GM12878 (cell line): Measurements from ENCODE around the gene MAGI2. TPM values are rescaled to one million over a fixed set of nuclear protein-coding genes. Genes with fewer than 3 reads are reported as not detected.

Source experiments
- ATAC-seq: fragments of 200-7000 bp; cut with Tn5 transposase; 3 replicates; pipeline ENCODE4 v1.9.1; 2020; ENCODE audit warnings: mild to moderate bottlenecking, moderate library complexity
- BruUV-seq: library from RNA; stranded (reverse); fragments of 400-500 nt; replicated peaks from 2 replicates; lab custom pipeline; 2021; lab: Mats Ljungman, UMichigan
- CTCF ChIA-PET: fragments of 300-600 bp; sonication (Branson Sonifier 250); formaldehyde crosslinking; extraction: SDS; loops from one replicate; lab custom pipeline; 2021; ENCODE audit warnings: inconsistent platforms; lab: Yijun Ruan, JAX
- POLR2A ChIA-PET: fragments of 350-600 bp; formaldehyde crosslinking; extraction: SDS; loops from one replicate; lab custom pipeline; 2021; ENCODE audit warnings: inconsistent platforms; lab: Charles Lee
- RAD21 ChIA-PET: fragments of 300-600 bp; sonication (Branson Sonifier 250); formaldehyde crosslinking; loops from one replicate; lab custom pipeline; 2023; ENCODE audit warnings: antibody characterized with exemption; ENCODE audit not compliant: unreplicated experiment; lab: Charles Lee
- SMC1A ChIA-PET: fragments of 300-600 bp; sonication (Branson Sonifier 250); formaldehyde crosslinking; loops from one replicate; lab custom pipeline; 2023; ENCODE audit not compliant: unreplicated experiment, uncharacterized antibody; lab: Charles Lee
- DNase-seq: peaks from one replicate; pipeline ENCODE4 v3.0.0-alpha.2; 2011; ENCODE audit warnings: low read depth, low spot score
- FAIRE-seq: peaks from 3 replicates; lab custom pipeline; 2011; peaks lifted over from hg19 to GRCh38; lab: Jason Lieb, UNC
- H2AFZ ChIP-seq: 2 replicates; pipeline ENCODE4 v1.6.0; 2011; ENCODE audit warnings: low read depth, low read length, control low read depth; ENCODE audit not compliant: control insufficient read depth
- H3K27ac ChIP-seq: 2 replicates; pipeline ENCODE4 v1.5.1; 2011; ENCODE audit warnings: control low read depth; ENCODE audit not compliant: control insufficient read depth, insufficient read depth
- H3K27me3 ChIP-seq, 2 experiments: replicated peaks in 1 of 2; 2 replicates each; pipeline versions ENCODE4 v1.6.0 to v1.6.1; 2011; ENCODE audit warnings: low read length in 1 of 2; ENCODE audit not compliant: control insufficient read depth in 2 of 2, insufficient read depth in 2 of 2
- H3K36me3 ChIP-seq, 2 experiments: 2 replicates each; pipeline ENCODE4 v1.5.1; 2011; ENCODE audit warnings: low read length in 1 of 2; ENCODE audit not compliant: control insufficient read depth in 2 of 2, insufficient read depth in 2 of 2
- H3K4me1 ChIP-seq: 2 replicates; pipeline ENCODE4 v1.6.1; 2011; ENCODE audit warnings: mild to moderate bottlenecking, low read length, moderate library complexity, mixed read lengths; ENCODE audit not compliant: control insufficient read depth, insufficient read depth
- H3K4me2 ChIP-seq: 2 replicates; pipeline ENCODE4 v1.6.0; 2011; ENCODE audit warnings: control low read depth; ENCODE audit not compliant: control insufficient read depth, insufficient read depth
- H3K4me3 ChIP-seq: fragments of 200-600 bp; sonication (generic); 2 replicates; pipeline ENCODE4 v1.5.1; 2016
- H3K79me2 ChIP-seq: 2 replicates; pipeline ENCODE4 v1.6.0; 2011; ENCODE audit warnings: low read length; ENCODE audit not compliant: control insufficient read depth, insufficient read depth
- H3K9ac ChIP-seq: 2 replicates; pipeline ENCODE4 v1.8.0; 2011; ENCODE audit warnings: low read length, control low read depth, mixed read lengths; ENCODE audit not compliant: control insufficient read depth, insufficient read depth
- H3K9me3 ChIP-seq: replicated peaks from 3 replicates; pipeline ENCODE4 v1.5.1; 2011; ENCODE audit warnings: mild to moderate bottlenecking, low read length; ENCODE audit not compliant: control insufficient read depth, insufficient read depth
- H4K20me1 ChIP-seq: 2 replicates; pipeline ENCODE4 v1.6.0; 2011; ENCODE audit not compliant: control insufficient read depth, insufficient read depth
- CUX1 ChIP-seq: IDR thresholded peaks from 2 replicates; pipeline ENCODE4 v1.6.1; 2012; ENCODE audit warnings: improper control_type of control experiment, low read depth, low read length; ENCODE audit not compliant: insufficient replicate concordance
- HSF1 ChIP-seq: fragments of 150-350 bp; IDR thresholded peaks from 2 replicates; pipeline ENCODE4 v1.6.1; 2014; ENCODE audit warnings: mild to moderate bottlenecking, low read depth, low read length
- NFIC ChIP-seq: IDR thresholded peaks from 2 replicates; pipeline ENCODE4 v1.6.1; 2012; ENCODE audit warnings: low read depth, mild to moderate bottlenecking, inconsistent platforms, low read length, moderate library complexity
- NFYA ChIP-seq: IDR thresholded peaks from 2 replicates; pipeline ENCODE4 v1.6.1; 2011; ENCODE audit warnings: low read depth, mild to moderate bottlenecking, low read length, improper control_type of control experiment, borderline replicate concordance
- NFYB ChIP-seq: IDR thresholded peaks from 2 replicates; pipeline ENCODE4 v1.6.1; 2011; ENCODE audit warnings: low read depth, mild to moderate bottlenecking, low read length, improper control_type of control experiment, moderate library complexity; ENCODE audit not compliant: insufficient read depth
- PAX8 ChIP-seq: fragments of 450-650 bp; IDR thresholded peaks from 2 replicates; pipeline ENCODE4 v1.6.1; 2017; ENCODE audit warnings: mild to moderate bottlenecking, moderate library complexity
- POLR2A ChIP-seq: IDR thresholded peaks from 2 replicates; pipeline ENCODE4 v1.6.1; 2011; ENCODE audit warnings: low read depth, mild to moderate bottlenecking, low read length
- SREBF1 ChIP-seq: IDR thresholded peaks from 2 replicates; pipeline ENCODE4 v1.6.1; 2012; ENCODE audit warnings: mild to moderate bottlenecking, low read length
- STAT1 ChIP-seq: fragments of 450-650 bp; conservative IDR thresholded peaks from 2 replicates; pipeline ENCODE4 v1.6.1; 2014; ENCODE audit warnings: antibody characterized with exemption, mild to moderate bottlenecking
- STAT3 ChIP-seq: IDR thresholded peaks from 2 replicates; pipeline ENCODE4 v1.6.1; 2011; ENCODE audit warnings: low read depth, low read length, improper control_type of control experiment
- ZNF274 ChIP-seq: IDR thresholded peaks from one replicate; pipeline ENCODE4 v1.8.0; 2011; ENCODE audit not compliant: insufficient read length, insufficient read depth
- ZNF384 ChIP-seq: IDR thresholded peaks from 2 replicates; pipeline ENCODE4 v1.6.1; 2012; ENCODE audit warnings: low read depth, mild to moderate bottlenecking, low read length, improper control_type of control experiment, borderline replicate concordance
- WGBS: methylation state at CpG from one replicate; pipeline ENCODE4 v1.1.6; 2016; ENCODE audit warnings: low lambda C conversion rate; ENCODE audit not compliant: insufficient replicate concordance, insufficient coverage; ENCODE audit errors: missing lambda C conversion rate; 5-methylcytosine and 5-hydroxymethylcytosine counted together
- in situ Hi-C: fragments of 300-500 bp; cut with MboI; formaldehyde crosslinking; loops from 9 replicates; pipeline ENCODE4 v1.14.3; 2018; ENCODE audit warnings: mixed read lengths
- intact Hi-C: fragments of 100-400 bp; cut with micrococcal nuclease; formaldehyde crosslinking; loops from one replicate; pipeline ENCODE4 v1.14.2; 2022; ENCODE audit not compliant: unreplicated experiment
- polyA plus RNA-seq, 11 experiments: library from polyadenylated mRNA; depleted of rRNA in 4 of 11; unstranded in 6 of 11; stranded (reverse) in 5 of 11; fragments of >200 nt; fragmentation: Nextera tagmentation in 4 of 11; fragmentation: Illumina TruSeq in 1 of 11; extraction: Ambion mirVana in 4 of 11; extraction: Trizol in 1 of 11; gene quantifications; 1 replicate in 1 of 11; 2 replicates in 10 of 11; pipeline versions ENCODE4 v1.2.1 to v1.2.3, GENCODE V29; 2011 to 2016; ENCODE audit warnings: inconsistent platforms in 2 of 11, missing spikeins in 2 of 11, low read depth in 1 of 11
- total RNA-seq, 4 experiments: library from RNA; depleted of rRNA in 3 of 4; stranded (reverse); fragments of >200 nt in 3 of 4; fragmentation: Illumina TruSeq in 1 of 4; extraction: Trizol in 1 of 4; gene quantifications; 2 replicates each; pipeline versions ENCODE4 v1.2.1 to v1.2.3, GENCODE V29; 2013 to 2021

The MAGI2 gene
- total and polyA plus RNA-seq, 10 of the 15 experiments (the other 5 are each of a cell fraction or from before 2014, with no cell fraction given): 0.01 to 0.31 (median 0.05) TPM; not detected in 2

GRCh38 chr7:78386520-78386919 lies 1066.9 kb downstream of the MAGI2 start:
- in situ Hi-C loops: no loop called here
- DNase-seq: no peak
- SMC1A ChIA-PET: no interaction called here

GRCh38 chr7:78383096-78383880 lies 1070.2 kb downstream of the MAGI2 start:
- no peaks in the 10 kb centered on the region for H3K79me2 ChIP-seq
- no peaks in the 10 kb centered on the region for H3K4me1 ChIP-seq
- BruUV-seq: no TSS peak
- H3K27ac ChIP-seq: no peak overlapping the region
- no peak overlapping the region for H3K9ac ChIP-seq
- ChIA-PET SMC1A (no interaction called here), POLR2A (no interaction called here), CTCF (no interaction called here), RAD21 (no interaction called here)
- no peaks in the 10 kb centered on the region for H3K27me3 ChIP-seq
- no peaks in the 10 kb centered on the region for H3K9me3 ChIP-seq
- no peak overlapping the region for H3K4me3 ChIP-seq
- in situ Hi-C loops: no loop called here
- ATAC-seq: no peak
- intact Hi-C loops: no loop called here
- H2AFZ ChIP-seq: no peak overlapping the region
- no peak overlapping the region for H3K4me2 ChIP-seq
- DNase-seq: no peak
- no peaks in the 10 kb centered on the region for H4K20me1 ChIP-seq
- no peaks in the 10 kb centered on the region for H3K36me3 ChIP-seq
- no peak for FAIRE-seq
- 38% methylated on average over 4 of the region's 4 CpGs for WGBS
- TF ChIP-seq NFYA (no peak), CUX1 (no peak), ZNF384 (no peak), ZNF274 (no peak), PAX8 (no peak), NFIC (no peak), HSF1 (no peak), STAT3 (no peak), NFYB (no peak), POLR2A (no peak)

More at GRCh38 chr7:78386520-78386919, 1066.9 kb downstream of the MAGI2 start:
- no peak for TF ChIP-seq SREBF1
- TF ChIP-seq STAT1: no peak
- BruUV-seq: no TSS peak
- no peaks in the 10 kb centered on the region for H3K79me2 ChIP-seq
- no peaks in the 10 kb centered on the region for H3K4me1 ChIP-seq
- H3K4me2 ChIP-seq: no peak overlapping the region
- intact Hi-C loops: no loop called here
- FAIRE-seq (no peak), ATAC-seq (no peak)
- H3K27me3 ChIP-seq: no peaks in the 10 kb centered on the region; a peak in 1 of 4 replicates
- RAD21 ChIA-PET: no interaction called here
- H3K9me3 ChIP-seq: no peaks in the 10 kb centered on the region
- H4K20me1 ChIP-seq: no peaks in the 10 kb centered on the region
- no peak overlapping the region for H3K4me3 ChIP-seq
- H3K9ac ChIP-seq: no peak overlapping the region
- H3K36me3 ChIP-seq: no peaks in the 10 kb centered on the region
- no peak overlapping the region for H2AFZ ChIP-seq
- WGBS: 3% methylated on average over 2 of the region's 2 CpGs
- no peak overlapping the region for H3K27ac ChIP-seq
- CTCF ChIA-PET: no interaction called here
- POLR2A ChIA-PET: no interaction called here
